ENCODE data around the gene JMJD1C. TPM values are rescaled to one million over a fixed set of nuclear protein-coding genes. Genes with fewer than 3 reads are reported as not detected.

JMJD1C gene
- total RNA-seq, 4 donors from 2014 or later, result 41.6 to 77.8 (median 56.9) TPM

DNA sequence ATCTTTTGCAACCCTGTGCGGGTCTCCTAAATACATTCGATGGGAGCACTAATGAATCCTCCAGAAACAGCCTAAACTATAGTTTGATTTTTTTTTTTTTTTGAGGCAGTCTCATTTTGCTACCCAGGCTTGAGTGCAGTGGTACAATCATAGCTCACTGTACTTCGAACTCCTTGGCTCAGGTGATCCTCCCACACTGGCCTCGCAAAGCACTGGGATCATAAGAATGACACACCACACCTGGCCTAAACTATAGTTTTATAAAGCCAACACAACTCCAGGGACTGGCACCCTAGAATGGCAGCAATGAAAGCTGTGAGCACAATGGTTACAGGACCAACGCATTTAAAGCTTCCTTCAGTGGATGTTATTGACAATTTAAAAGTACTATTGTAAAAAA lies 14.5 kb upstream of the JMJD1C start:
- H3K4me1 ChIP-seq, result peaks cover 0 to 7% (median 0%) of the 10 kb centered on the region in 3 donors
- intact Hi-C loops (cut with DNase I), result no loop called here
- H3K4me3 ChIP-seq, result no peak overlapping the region
- H3K9me3 ChIP-seq, result no peaks in the 10 kb centered on the region
- WGBS, 2 donors, result 93 to 98% methylated on average over 5 of the region's 5 CpGs
- no peaks in the 10 kb centered on the region for H3K27me3 ChIP-seq
- no peak overlapping the region for H3K27ac ChIP-seq
- no peaks in the 10 kb centered on the region for H3K36me3 ChIP-seq
- no peak for TF ChIP-seq POLR2A (IDR thresholded peaks at IDR 0.05)
- TF ChIP-seq, protein P1, sequence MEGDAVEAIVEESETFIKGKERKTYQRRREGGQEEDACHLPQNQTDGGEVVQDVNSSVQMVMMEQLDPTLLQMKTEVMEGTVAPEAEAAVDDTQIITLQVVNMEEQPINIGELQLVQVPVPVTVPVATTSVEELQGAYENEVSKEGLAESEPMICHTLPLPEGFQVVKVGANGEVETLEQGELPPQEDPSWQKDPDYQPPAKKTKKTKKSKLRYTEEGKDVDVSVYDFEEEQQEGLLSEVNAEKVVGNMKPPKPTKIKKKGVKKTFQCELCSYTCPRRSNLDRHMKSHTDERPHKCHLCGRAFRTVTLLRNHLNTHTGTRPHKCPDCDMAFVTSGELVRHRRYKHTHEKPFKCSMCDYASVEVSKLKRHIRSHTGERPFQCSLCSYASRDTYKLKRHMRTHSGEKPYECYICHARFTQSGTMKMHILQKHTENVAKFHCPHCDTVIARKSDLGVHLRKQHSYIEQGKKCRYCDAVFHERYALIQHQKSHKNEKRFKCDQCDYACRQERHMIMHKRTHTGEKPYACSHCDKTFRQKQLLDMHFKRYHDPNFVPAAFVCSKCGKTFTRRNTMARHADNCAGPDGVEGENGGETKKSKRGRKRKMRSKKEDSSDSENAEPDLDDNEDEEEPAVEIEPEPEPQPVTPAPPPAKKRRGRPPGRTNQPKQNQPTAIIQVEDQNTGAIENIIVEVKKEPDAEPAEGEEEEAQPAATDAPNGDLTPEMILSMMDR (IDR thresholded peaks at IDR 0.05), result no peak
- no peak for DNase-seq

GRCh38 chr10:63478564-63478963 lies 12.8 kb upstream of the JMJD1C start:
- Histone ChIP-seq H3K9me3 (no peaks in the 10 kb centered on the region), H3K27me3 (no peaks in the 10 kb centered on the region), H3K4me1 (peaks cover 0 to 7% (median 0%) of the 10 kb centered on the region in 3 donors), H3K27ac (no peak overlapping the region), H3K36me3 (no peaks in the 10 kb centered on the region), H3K4me3 (no peak overlapping the region)
- DNase-seq, result no peak
- intact Hi-C loops (cut with DNase I), result no loop called here
- TF ChIP-seq, protein P1 (IDR thresholded peaks at IDR 0.05), result no peak
- no peak for TF ChIP-seq POLR2A (IDR thresholded peaks at IDR 0.05)
- 73 to 75% methylated on average over 3 of the region's 3 CpGs for WGBS, 2 donors

- intact Hi-C loops (cut with DNase I), result no loop called here
- Histone ChIP-seq H3K4me3 (no peak overlapping the region), H3K36me3 (no peaks in the 10 kb centered on the region), H3K9me3 (no peaks in the 10 kb centered on the region), H3K27ac (no peak overlapping the region), H3K27me3 (no peaks in the 10 kb centered on the region), H3K4me1 (peaks cover 0 to 7% (median 0%) of the 10 kb centered on the region in 3 donors)
- no peak for DNase-seq
- TF ChIP-seq, protein P1 (IDR thresholded peaks at IDR 0.05), result no peak
- TF ChIP-seq POLR2A (IDR thresholded peaks at IDR 0.05), result no peak
- 54 to 61% methylated on average over 1 of the region's 1 CpG for WGBS, 2 donors
These were observed 12.2 kb upstream of the JMJD1C start for GRCh38 chr10:63477927-63478326.

DNA sequence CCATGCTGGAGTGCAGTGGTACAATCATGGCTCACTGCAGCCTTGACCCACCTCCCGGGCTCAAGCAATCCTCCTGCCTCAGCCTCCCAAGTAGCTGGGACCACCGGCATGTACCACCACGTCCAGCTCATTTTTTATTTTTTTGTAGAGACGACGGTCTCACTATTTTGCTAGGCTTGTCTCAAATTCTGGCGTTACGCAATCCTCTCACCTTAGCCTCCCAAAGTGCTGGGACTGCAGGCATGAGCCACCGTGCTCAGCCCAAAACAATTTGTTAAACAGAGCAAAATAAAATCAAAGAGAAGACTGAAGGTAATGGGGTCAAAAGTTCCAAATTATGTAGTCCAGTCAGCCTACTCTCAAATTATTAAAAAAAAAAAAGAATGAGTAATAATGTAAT lies 8.7 kb upstream of the JMJD1C start:
- no peak overlapping the region for H3K27ac ChIP-seq
- no peak overlapping the region for H3K4me3 ChIP-seq
- H3K36me3 ChIP-seq, result no peaks in the 10 kb centered on the region
- WGBS, 2 donors, result 93 to 95% methylated on average over 8 of the region's 8 CpGs
- DNase-seq, result no peak
- TF ChIP-seq POLR2A (IDR thresholded peaks at IDR 0.05), result no peak
- TF ChIP-seq, protein P1 (IDR thresholded peaks at IDR 0.05), result no peak
- peaks cover 0 to 5% (median 0%) of the 10 kb centered on the region in 3 donors for H3K4me1 ChIP-seq
- intact Hi-C loops (cut with DNase I), result no loop called here
- H3K9me3 ChIP-seq, result no peaks in the 10 kb centered on the region
- H3K27me3 ChIP-seq, result no peaks in the 10 kb centered on the region

GRCh38 chr10:63470928-63471327 lies 5.2 kb upstream of the JMJD1C start:
- Histone ChIP-seq H3K27ac (no peak overlapping the region), H3K4me1 (peaks cover 0 to 15% (median 0%) of the 10 kb centered on the region in 3 donors), H3K9me3 (no peaks in the 10 kb centered on the region), H3K4me3 (no peak overlapping the region), H3K36me3 (no peaks in the 10 kb centered on the region), H3K27me3 (no peaks in the 10 kb centered on the region)
- intact Hi-C loops (cut with DNase I), result no loop called here
- DNase-seq, result no peak
- 59 to 64% methylated on average over 3 of the region's 3 CpGs for WGBS, 2 donors
- TF ChIP-seq, protein P1 (IDR thresholded peaks at IDR 0.05), result no peak
- TF ChIP-seq POLR2A (IDR thresholded peaks at IDR 0.05), result no peak
